ENCODE data around the gene FBXW7. TPM values are rescaled to one million over a fixed set of nuclear protein-coding genes. Genes with fewer than 3 reads are reported as not detected.

The FBXW7 gene
- total and polyA plus RNA-seq, 2 of the 8 experiments (the other 6 are each of a cell fraction or from before 2014, with no cell fraction given) = 6.0 to 26.7 TPM

GRCh38 chr4:152462695-152463094, 73.2 kb downstream of the FBXW7 start (continued):
- TF ChIP-seq E2F6 (IDR thresholded peaks at IDR 0.05) (no peak), SUZ12 (IDR thresholded peaks at IDR 0.05; ENCODE audit: low read length) (no peak)
